HG03175 (cell line): ENCODE measurements around the gene EDAR.

Source experiments
- ATAC-seq: cut with Tn5 transposase; IDR thresholded peaks from one replicate; pipeline ENCODE4 v1.9.1; 2021; ENCODE audit warnings: mild to moderate bottlenecking, moderate library complexity; ENCODE audit not compliant: unreplicated experiment

Gene EDAR

DNA sequence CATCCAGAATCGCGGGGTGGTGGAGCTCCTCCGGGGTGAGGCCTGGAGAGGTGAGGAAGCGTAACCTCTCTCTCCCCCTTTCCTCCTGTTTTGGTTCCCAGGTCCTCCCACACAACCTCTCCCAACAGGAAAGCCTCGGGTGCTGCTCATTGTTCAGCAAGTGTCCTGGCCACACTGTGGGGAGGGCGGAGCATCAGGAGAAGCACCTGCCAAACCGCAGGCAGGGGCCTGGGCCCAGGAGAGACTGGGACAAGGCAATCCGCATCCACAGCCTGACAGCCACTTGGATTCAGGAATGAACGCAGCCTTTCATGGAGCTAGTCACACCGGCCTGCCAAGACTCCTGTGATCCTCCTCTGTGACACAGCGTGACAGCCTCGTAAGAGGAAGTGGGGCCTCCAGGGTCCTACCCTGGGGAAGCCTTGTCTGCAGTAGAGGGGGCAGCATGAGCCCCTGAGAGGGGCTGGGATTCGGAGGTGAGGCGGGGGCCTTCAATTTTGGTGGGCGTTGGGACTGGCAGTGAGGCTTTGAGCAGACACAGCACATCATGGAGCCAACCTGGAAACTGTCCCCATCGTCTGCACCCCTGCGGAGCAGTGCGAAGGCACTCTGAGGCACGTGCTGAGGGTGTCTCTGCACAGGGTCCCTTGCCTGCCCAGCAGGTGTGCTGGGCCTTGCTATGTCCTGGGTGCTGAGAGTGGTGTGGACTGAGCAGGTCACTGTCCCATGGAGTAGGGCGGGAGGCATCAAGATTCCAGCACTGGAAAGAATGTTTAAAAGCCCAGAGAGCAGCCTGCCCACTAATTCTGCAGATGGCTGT is 62.2 kb downstream of the EDAR start:
- ATAC-seq = no peak

DNA sequence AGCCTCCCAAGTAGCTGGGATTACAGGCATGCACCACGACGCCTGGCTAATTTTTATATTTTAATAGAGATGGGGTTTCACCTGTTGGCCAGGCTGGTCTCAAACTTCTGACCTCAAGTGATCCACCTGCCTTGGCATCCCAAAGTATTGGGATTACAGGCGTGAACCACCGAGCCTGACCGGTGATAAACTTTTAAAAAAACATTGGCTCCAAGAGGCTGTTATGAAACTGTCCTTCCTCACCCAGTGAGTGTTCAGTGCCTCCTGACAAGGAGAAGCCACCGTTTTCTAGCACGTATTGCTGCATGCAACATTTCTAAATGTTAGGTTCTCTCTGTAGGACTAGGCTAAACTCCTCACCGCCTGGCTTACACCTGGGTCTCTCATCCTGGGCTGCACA is 63.3 kb downstream of the EDAR start:
- no peak for ATAC-seq

DNA sequence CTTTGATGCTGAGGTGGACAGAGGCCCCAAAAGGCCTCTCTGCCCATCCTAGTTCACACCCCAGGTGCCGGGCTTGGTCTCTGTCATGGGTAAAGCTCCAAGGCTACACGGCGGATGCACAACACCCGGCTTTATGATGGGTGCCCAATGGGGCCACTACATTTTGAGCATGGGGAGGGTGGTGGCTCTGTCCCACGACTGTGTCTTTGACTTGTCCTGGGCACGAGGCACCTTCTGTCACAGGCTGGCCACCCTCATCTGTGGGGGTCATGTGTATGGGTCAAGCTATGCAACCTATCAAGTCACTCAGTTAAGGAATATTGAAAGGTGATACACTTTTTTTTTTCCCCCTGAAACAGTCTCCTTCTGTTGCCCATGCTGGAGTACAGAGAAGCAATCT is 63.7 kb downstream of the EDAR start:
- no peak for ATAC-seq

DNA sequence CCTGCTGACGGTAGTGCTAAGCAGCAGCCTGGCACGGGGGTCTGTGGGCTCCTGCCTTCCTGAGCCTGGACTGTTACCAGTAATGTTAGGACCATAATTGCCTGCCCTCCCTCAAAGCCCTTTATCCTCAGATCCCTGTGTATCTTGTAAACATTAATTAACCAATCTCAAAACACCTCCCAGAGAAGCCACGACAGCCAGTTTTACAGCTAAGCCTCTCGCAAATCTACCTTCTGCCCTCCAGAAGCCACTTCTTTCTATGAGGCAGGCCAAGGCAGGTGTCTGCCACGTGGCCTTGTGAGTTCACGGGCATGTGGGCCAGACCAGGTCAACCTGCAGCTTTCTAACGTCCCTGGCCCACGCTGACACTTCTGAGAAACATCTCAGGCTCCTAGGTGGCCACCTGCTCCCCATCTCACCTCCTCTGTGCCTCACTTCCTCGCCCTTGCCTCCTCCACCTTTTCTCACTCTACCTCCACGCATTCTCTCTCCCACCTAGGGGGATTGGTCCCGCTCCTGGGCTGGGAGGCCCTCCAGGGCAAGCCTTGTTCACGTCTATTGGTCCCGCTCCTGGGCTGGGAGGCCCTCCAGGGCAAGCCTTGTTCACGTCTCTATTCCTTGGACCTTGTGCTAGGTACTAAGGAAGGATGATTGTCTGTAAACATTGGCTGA is 64.3 kb downstream of the EDAR start:
- ATAC-seq = no peak

DNA sequence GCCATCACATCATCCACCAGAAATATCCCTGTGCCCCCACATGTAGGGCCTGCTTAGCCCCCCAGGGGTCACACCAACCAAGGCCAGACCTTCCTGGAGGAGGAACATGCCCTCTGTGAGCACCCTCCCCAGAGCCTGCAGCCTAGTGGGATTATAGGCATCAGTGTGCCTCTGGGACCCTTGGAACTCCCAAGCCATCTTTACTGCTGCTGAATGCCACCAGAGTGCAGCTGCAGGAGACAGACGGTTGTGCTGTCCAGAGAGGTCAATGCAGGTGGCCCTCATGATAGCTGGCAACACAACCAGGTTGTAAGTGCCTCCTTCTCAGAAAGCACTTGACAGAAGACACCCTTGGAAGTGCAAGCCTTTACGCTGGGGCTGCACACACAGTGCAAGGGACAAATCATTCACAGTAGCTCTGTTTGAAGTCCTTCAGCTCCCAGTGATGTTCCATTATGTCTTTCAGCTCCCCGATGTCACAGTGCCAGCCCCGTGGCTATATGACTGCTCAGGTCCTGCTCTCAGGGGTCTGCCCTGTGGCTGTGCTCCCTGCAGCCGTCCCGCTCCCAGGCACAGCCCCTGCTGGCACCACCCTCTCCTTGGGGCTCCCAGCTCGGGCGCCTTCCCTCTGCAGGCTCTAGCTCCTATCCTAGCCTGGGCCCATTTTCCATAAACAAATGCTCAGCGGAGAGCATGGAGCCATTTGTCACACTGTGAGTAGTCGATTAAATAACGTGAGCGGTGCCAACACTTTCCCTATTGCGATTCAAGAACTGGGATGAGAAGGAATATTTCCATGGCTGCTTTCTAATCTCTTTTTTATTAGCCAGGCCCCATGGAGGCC is 65.1 kb downstream of the EDAR start:
- no peak for ATAC-seq

DNA sequence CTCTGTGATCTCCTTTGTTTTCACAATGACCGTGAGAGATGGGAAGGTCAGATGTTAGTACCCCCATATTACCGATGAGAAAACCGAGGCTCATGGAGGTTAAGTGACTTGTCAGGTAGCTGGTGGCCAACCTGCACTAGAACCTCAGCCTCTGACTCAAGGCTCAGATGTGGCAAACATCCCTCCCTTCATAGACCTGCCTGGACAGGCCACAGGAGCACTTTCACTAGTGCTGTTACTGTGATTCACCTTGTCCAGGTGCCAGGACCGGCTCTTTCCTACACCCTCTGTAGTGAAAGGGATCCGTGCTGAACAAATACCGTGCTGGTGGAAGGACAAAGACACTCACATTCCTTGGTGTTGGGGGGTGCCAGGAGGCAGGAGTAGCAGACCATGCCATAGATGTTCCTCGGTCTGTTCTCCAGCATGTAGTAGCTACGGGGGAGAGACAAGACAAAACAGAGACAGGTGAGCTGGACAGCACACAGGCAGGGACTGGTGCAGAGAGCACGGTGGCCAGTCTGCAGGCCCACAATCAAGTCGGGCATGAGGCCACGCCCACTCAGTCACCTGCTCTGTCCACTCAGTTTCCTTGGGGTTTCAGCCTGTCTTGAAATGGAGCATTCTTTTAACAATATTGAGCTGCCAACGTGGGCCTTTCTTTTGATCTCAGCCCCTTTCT is 65.9 kb downstream of the EDAR start:
- ATAC-seq = no peak

DNA sequence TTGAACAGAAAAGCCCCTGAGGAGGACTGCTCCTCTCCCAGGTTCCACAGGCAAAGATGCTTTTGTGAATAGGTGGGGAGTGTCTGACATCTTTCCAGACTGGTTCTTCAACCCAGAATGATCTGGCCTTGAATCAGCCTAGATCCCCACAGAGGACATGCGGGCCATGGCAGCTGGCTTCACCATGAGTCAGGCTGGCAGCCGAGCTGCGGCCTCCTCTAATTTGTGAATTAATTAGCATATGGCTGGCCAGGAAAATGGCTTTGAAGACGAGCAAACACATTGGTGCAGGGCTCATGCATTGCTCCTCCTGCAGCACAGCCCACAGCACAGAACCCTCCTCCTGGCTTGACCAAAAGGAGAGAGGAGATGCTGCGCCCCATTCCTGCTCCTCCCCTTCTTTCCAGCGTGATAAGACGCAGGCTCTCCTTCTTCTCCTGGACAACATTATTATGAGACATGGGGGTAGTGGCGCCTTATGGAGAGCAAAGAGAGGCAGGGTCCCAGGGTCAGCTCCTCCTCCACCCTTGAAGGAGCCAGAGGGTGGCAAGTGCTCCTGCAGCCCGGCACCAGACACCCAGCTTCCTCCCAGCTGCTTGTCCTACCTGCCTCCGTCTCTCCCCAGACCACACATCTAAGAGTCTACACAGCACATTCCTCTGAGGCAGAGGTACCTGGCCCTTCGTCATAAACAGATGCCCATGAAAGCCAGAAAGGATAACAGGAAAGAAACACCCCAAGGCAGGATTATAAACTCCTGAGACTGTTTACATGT is 66.7 kb downstream of the EDAR start:
- no peak for ATAC-seq

DNA sequence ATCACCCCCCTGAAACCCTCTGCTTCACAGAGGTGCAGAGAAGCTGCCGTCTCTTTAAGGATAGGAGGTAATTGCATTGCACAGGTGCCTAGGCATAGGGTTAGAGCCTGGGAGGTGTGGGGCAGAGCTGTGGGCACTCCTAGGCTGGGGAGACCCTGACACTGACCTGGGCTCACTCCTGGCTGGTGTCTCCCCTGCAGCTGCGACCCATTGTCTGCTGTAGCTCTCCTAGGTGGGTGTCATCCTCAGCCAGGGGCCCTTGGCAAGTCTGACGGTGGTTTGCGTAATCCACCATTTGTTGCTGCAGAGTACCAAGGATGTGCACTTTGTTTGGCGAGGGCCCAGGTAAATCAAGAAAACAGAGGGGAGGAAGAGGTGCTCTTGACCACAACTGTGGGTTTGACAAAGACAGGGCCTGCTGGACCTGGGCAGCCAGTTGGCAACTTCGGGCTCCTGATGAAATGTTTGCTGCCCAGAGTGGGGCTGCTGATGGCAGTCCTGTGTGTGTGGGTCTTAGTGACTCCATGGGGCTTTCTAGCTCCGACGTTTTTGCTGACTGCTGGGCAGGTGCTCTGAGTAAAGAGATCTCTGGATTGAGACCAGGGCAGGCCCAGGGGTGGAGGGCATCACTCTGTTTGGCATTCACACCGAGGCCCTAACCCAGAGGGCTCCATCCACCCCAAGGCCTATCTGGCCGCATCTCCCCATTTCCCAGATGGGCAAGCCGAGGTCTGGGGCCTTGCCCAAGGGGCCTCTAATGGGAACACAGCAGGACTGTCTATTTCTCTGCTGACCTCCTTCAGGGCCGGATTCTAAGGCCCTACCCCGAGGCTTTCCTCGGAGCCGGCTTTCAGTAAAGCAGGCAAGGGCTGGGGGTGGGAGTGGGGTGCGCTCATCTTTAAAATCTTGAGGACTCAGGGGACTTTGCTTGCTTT is 67.7 kb downstream of the EDAR start:
- ATAC-seq = no peak

DNA sequence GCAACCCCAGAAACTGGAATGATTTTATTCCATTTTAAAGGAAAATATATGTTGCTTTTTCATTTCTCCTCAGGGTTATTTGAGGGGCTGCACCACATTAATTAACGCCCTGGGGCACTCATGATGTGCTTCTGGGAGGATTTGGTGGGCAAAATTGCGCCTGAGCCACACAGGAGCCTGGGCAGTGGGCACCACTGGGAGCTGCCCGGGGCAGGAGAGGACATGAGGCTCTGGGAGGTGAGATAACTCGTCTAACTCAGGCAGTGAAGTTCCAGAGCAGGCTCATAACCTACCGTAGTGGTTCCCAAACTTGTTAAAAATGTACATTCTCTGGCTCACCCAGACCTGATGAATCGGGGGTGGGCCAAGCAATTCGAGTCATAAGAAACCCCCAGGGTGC is 68.3 kb downstream of the EDAR start:
- ATAC-seq = no peak

DNA sequence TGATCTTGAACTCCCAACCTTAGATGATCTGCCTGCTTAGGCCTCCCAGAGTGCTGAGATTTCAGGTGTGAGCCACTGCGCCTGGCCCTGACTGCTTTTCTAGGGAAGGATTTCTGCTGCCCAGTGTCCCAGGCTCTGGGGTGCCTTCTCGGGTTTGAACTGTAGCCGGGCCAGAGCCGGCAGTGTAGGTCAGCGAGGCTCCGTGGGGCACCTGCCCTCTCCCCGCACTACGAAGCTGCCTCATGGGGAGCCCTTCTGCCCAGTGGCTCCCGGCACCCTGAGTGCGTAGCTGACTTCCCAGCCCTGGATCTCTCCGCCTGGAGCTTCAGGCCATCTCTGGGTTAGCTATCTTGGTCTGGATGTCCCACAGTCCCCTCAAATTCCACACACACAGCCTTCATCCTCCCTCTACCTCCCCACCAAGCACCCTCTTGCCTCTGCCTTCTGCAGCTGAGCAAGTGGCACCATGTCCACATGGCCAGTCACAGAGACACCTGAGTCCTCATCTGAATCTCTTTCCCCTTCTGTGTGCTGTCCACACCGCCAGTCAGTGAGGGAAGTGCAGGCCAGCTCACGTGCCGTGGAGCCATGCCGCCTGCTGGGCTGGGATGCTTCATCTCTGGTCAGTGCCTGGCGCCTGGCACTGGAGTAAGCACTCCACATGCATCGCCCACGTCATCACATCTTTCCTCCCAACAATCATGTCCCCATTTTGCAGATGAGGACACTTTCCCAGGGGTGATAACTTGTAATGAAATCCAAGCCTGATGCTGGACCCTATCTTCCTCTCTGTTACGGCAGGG is 69.2 kb downstream of the EDAR start:
- ATAC-seq = no peak

DNA sequence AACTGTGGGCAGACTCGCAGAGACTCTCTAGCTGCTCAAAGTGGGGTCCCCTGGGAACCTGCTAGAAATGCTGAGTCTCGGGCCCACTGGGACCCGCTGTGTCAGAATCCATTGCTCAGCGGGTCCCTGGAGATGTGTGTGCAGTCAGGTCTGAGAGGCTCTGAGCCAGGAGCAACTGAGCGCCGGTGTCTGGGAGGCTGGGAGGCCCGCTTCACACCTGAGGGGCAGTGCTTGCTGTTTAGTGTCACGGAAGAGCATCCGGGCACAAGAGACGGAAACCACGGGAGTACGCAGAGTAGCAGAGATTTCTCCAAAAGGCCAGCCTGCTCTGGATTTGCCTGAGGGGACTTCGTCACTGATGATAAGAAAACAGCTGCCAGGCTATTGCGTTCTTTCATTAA is 70.1 kb downstream of the EDAR start:
- ATAC-seq = no peak

DNA sequence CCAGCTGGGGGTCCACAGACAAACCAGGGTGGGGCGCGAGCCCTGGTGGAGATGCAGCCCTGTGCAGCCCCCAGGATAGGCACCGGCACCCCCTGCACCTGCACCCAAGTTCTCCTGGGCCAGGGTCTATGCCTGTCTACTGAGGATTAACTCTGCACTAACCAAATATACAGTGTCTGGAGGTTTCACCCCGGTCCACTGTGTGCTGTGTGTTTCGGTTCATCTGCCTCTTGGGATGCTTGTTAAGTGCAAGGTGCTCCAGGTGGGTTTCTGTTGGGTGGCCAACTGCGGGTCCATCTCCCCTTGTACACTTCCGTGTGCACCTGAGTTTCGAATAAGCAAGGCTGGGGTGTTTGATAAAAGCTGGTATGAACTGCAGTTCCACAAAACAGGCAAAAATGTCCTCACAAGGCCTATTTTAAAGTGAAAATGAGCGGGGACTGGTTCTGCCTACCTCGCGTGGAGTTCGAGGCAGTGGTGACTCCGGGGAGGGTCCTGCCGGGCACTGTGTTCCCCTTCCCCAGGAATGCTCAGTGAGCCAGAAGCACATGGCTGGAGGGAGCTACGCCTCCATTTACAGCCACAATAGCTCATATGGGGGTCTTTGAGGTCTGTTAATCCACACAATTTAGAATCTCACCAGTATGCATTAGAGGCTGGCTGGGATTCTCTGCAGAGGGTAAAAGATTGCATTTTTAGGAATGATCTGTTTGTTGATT is 70.7 kb downstream of the EDAR start:
- no peak for ATAC-seq

DNA sequence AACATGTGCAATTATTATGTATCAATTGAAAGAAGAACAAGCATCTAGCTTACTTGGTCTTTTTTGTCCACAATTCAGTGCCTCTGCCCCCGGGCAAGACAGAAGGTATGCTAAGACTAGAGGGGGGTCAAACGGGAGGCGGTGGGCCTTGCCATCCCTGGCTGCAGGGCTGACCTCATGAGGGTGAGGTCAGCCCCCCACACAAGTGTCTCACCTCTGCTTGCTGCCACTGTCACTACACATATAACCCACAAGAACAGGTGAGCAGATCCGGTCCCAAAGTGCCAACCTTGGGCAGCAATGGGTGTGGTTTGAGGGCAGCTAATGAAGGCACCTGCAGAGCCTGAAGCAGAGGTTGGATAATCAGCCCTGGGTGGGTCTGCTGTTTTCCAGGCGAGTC is 71.5 kb downstream of the EDAR start:
- ATAC-seq = no peak

DNA sequence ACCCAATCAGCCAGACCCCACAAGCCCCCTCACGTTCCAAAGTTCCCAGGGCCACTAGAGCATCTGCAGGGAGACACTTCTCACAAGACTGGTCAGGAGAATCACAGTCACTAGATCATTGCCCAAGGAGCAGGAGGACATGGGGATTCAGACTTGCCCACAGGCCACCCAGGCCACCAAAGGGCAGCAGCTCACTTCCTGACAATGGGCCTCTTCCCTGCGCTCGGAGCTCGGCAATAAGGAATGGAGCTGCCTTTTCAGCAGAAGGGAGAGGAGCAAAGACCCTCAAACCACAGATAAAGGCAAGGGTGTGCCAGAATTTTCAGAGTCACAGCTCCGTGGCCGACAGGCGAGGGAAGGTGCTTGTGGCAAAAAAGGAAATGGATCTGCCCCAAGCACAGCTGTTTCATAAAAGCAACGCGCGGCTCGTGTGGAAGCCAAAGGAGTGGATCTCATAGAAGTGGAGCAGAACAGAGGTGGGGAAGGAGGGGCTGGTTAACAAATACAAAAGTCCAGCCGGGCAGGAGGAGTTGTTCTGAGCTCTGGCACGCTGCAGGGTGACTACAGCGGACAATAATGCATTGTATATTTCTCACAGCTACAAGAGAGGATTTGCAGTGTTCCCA is 72.1 kb downstream of the EDAR start:
- no peak for ATAC-seq

DNA sequence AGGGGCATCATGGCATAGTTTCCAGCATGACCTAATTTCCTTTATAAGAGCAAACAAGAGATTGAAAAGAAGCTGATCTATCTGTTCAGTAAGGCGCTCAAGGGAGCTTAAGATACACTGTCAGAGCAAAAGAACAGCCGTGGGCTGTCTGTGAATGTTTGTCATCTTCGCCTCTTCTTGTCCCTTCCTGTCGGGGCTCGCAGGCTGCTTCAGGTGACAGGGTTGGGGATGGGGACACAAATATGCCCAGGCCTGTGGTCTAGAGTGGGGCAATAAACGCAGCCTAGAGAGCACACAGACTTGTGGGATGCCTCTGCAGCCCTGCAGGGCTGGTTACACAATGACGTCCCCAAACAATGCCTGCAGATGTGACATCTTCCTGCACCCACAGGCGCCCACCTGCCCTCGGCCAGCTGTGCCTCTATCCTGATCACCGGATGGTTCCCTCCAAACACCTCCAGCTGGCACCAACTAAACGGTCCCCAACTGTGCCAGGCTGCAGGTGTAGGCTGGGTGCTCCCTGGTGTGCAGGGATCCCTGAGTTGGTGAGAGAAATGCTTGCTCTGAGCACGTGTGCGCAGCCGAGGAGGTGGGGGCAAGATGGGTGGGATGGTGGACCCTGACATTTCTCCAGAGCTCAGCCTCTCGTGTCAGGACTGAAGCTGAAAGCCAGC is 72.8 kb downstream of the EDAR start:
- no peak for ATAC-seq

DNA sequence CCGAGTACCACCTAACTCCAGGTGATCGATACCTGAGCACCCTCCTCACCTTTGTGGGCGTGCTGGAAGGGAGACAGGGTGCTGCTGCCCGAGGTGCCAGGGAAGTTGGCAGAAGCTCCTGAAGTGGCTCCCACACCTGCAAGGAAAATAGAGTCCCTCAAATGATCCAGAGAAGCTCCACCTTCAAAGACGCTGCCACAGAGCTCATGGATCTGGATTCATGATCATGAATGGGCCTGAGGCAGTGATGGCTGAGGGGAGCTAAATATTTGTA is 76.5 kb downstream of the EDAR start:
- ATAC-seq = no peak
